Effector memory CD8-positive, alpha-beta T cell (primary cell): Measurements from ENCODE around the gene NPNT.

ENCODE experiments used
- ATAC-seq: fragments of 150-1000 bp; cut with Tn5 transposase; replicated peaks from 2 replicates; pipeline ENCODE4 v1.10.0; 2021; ENCODE audit warnings: mild to moderate bottlenecking, moderate library complexity
- DNase-seq, 3 experiments: peaks; one replicate each; pipeline ENCODE4 v3.0.0; 2021
- H3K27ac Mint-ChIP-seq, 2 donors: one replicate each; pipeline ENCODE4 v1.8.0; 2022; ENCODE audit warnings: mild to moderate bottlenecking in 2 of 2, mixed read lengths in 2 of 2, moderate library complexity in 2 of 2
- H3K27me3 Mint-ChIP-seq, 2 donors: one replicate each; pipeline ENCODE4 v1.8.0; 2022; ENCODE audit warnings: mixed read lengths in 2 of 2
- H3K36me3 Mint-ChIP-seq: one replicate; pipeline ENCODE4 v1.8.0; 2022; ENCODE audit warnings: mild to moderate bottlenecking, moderate library complexity, mixed read lengths; ENCODE audit not compliant: insufficient read depth
- H3K4me1 Mint-ChIP-seq, 2 donors: one replicate each; pipeline ENCODE4 v1.8.0; 2022; ENCODE audit warnings: low read depth in 2 of 2, mixed read lengths in 2 of 2
- H3K4me3 Mint-ChIP-seq, 2 donors: one replicate each; pipeline ENCODE4 v1.8.0; 2022; ENCODE audit warnings: mild to moderate bottlenecking in 2 of 2, mixed read lengths in 2 of 2, moderate library complexity in 2 of 2
- H3K9me3 Mint-ChIP-seq, 2 donors: one replicate each; pipeline ENCODE4 v1.8.0; 2022; ENCODE audit warnings: mixed read lengths in 2 of 2

Gene NPNT

DNA sequence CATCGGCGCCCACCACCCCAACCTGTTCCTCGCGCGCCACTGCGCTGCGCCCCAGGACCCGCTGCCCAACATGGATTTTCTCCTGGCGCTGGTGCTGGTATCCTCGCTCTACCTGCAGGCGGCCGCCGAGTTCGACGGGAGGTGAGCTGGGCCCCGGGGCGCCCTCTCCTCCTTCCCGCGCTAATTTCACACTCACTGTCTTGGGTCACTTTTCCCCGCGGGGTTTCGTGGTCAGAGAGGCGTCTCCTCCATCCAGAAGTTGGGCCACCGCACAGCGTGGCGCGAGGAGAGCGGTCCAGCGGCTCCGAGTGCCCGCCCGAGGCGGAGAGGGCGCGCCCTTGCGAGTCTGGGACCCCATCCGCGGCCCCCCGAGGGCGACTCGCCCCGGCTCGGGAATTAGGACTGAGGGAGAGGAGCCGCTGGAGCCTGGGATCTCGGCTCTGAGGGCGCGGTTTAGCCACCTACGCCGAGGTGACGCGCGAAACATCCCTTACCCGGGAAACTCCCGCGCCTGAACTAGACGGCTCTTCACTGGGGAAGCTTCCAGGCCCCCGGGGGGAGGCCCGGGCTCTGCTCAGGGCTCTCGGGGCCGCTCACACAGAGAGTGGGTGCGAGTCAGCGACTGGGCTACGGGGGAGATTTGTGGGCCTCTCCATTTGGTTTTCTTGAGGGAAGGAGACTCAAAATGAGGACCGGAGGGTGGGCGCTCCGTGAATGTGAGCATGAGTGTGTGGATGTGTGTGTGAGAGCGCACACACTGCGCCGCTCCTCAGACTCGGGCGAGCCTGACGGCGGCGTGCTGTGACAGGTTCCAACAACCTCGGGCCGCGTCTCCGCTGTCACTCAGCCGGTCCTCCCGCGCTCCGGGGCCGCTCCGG, 551 bp downstream of the NPNT start:
- peaks cover 59% of the 10 kb centered on the region in 2 donors for H3K27me3 Mint-ChIP-seq
- H3K27ac Mint-ChIP-seq, result no peak overlapping the region
- no peaks in the 10 kb centered on the region for H3K4me1 Mint-ChIP-seq
- no peaks in the 10 kb centered on the region for H3K9me3 Mint-ChIP-seq
- no peaks in the 10 kb centered on the region for H3K36me3 Mint-ChIP-seq
- no peak overlapping the region for H3K4me3 Mint-ChIP-seq
- no peak for DNase-seq
- no peak for ATAC-seq

DNA sequence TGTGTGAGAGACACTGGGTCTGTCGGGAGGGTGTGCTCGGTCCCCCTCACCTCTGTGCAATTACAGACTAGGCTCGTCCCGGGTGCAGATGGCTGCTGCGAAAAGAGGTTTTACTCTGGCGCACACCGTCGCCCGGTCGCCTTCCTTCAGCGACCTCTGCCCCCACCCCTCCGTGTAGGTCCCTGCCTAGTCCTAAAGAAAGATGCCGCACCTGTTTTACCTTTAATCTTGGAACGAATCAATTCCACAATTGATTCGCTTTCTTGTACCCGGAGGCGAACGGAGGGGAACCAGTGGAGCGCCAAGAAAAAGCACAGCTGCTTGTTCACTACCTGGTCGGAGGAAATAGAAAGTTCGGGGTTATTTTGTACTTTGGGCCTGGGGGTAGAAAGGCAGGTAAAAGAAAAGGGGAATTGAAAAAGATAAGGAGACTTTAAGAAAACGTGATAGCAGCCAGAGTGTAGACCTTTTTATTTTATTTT, 1.2 kb downstream of the NPNT start:
- DNase-seq (no peak), ATAC-seq (no peak)
- Mint-ChIP-seq H3K27ac (no peak overlapping the region), H3K9me3 (no peaks in the 10 kb centered on the region), H3K4me1 (no peaks in the 10 kb centered on the region), H3K36me3 (no peaks in the 10 kb centered on the region), H3K4me3 (no peak overlapping the region), H3K27me3 (peaks cover 59% of the 10 kb centered on the region in 2 donors)

- no peak for ATAC-seq
- Mint-ChIP-seq H3K4me3 (no peak overlapping the region), H3K27ac (no peak overlapping the region), H3K36me3 (no peaks in the 10 kb centered on the region), H3K4me1 (no peaks in the 10 kb centered on the region), H3K9me3 (no peaks in the 10 kb centered on the region), H3K27me3 (peaks cover 55 to 56% of the 10 kb centered on the region in 2 donors)
- no peak for DNase-seq
These were observed 1.9 kb downstream of the NPNT start for GRCh38 chr4:105896984-105897775.

GRCh38 chr4:105900541-105900940, 5.3 kb downstream of the NPNT start:
- Mint-ChIP-seq H3K9me3 (peaks cover 0 to 1% of the 10 kb centered on the region in 2 donors), H3K27me3 (peaks cover 35 to 37% of the 10 kb centered on the region in 2 donors), H3K27ac (no peak overlapping the region), H3K36me3 (no peaks in the 10 kb centered on the region), H3K4me1 (no peaks in the 10 kb centered on the region), H3K4me3 (no peak overlapping the region)
- ATAC-seq, result no peak
- no peak for DNase-seq

DNA sequence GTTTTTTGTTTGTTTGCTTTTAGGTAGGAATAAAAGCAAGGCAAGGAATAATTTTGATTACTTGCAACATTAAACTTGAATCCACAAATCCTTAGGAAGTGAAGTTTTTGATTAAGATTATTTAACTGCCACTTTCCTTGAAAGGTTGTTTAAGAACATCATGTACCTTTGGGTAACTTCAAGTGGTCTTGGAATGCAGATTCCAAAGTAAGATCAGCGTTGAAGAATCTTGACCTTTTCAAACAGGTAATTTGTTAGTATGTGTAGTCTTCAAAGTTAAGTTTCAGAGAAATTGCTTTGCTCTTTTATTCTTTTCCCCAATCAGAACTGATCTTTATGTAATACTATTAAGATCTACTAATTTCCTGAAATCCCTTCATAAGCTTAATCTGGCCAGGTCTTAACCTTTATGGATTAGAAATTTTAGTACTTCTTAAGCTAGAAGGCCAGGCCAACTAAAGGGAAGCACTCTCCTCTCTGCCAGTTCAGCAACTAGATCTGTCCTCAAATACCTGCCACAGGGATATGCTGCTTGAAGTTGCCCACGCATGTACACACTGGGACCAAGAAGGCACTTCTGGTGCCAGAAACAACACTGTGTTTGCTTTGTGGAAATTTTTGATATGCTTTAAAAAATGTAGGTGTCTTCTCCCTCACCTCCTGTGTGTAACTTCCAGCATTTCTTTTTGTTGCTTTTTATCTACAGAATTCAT, 7.4 kb downstream of the NPNT start:
- H3K9me3 Mint-ChIP-seq, result peaks cover 0 to 1% of the 10 kb centered on the region in 2 donors
- no peak overlapping the region for H3K27ac Mint-ChIP-seq
- no peaks in the 10 kb centered on the region for H3K4me1 Mint-ChIP-seq
- no peak overlapping the region for H3K4me3 Mint-ChIP-seq
- ATAC-seq (no peak), DNase-seq (no peak)
- no peaks in the 10 kb centered on the region for H3K36me3 Mint-ChIP-seq
- H3K27me3 Mint-ChIP-seq, result peaks cover 19 to 26% of the 10 kb centered on the region in 2 donors

DNA sequence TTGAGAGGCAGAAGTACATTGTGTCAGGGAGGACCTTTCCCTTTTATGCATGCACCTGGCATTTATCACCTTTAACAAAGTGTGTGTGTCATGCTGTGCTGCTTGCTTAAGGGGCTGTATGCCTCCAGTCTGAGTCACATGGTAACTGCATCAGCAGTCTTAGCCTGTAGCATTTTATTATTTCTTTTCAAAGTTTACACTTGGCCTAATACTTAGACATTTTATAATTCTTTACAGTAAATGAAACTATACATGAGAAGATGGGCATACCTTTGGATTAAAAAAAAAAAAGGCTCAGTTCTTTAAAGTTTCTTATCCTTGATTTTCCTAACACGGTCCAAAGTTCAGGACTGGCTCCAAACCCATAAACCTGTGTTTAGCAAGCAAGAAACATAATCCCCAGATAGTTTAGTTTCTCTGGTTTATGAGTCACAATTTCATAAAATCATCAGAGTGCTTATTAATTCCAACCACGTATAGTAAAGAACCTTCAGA, 14.6 kb downstream of the NPNT start:
- Mint-ChIP-seq H3K36me3 (no peaks in the 10 kb centered on the region), H3K27ac (no peak overlapping the region), H3K4me1 (no peaks in the 10 kb centered on the region), H3K4me3 (no peak overlapping the region), H3K27me3 (peaks cover 0 to 6% of the 10 kb centered on the region in 2 donors), H3K9me3 (no peaks in the 10 kb centered on the region)
- ATAC-seq, result no peak
- no peak for DNase-seq

DNA sequence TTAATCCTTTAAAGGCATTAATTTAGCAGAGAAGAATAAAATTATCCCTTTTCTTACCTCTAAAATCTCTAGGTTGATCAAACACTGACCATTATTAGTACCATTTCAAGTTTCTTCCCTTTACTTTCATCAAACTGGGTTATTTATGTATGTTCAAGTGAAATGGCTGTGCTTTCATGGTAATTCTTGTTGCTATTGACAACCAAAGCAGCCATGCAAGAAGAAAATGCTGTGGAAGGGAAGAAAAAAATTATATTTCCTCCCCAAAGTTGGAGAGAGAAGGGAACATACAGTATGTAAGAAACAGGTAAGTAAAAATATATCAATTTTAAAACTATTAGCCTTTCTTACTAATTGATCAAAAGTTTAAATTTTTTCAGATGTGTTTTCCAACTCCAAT, 16.2 kb downstream of the NPNT start:
- Mint-ChIP-seq H3K27ac (no peak overlapping the region), H3K4me1 (no peaks in the 10 kb centered on the region), H3K36me3 (no peaks in the 10 kb centered on the region), H3K4me3 (no peak overlapping the region), H3K27me3 (peaks cover 0 to 1% of the 10 kb centered on the region in 2 donors), H3K9me3 (no peaks in the 10 kb centered on the region)
- no peak for ATAC-seq
- no peak for DNase-seq

- H3K36me3 Mint-ChIP-seq, result no peaks in the 10 kb centered on the region
- no peaks in the 10 kb centered on the region for H3K9me3 Mint-ChIP-seq
These were observed 17.4 kb downstream of the NPNT start for GRCh38 chr4:105912633-105913032.

GRCh38 chr4:105917171-105917685, 22.0 kb downstream of the NPNT start:
- Mint-ChIP-seq H3K9me3 (no peaks in the 10 kb centered on the region), H3K27ac (no peak overlapping the region), H3K4me3 (no peak overlapping the region), H3K27me3 (no peaks in the 10 kb centered on the region), H3K4me1 (no peaks in the 10 kb centered on the region), H3K36me3 (no peaks in the 10 kb centered on the region)
- DNase-seq (no peak), ATAC-seq (no peak)

More at GRCh38 chr4:105912633-105913032, 17.4 kb downstream of the NPNT start:
- H3K4me3 Mint-ChIP-seq, result no peak overlapping the region
- H3K27ac Mint-ChIP-seq, result no peak overlapping the region
- DNase-seq (no peak), ATAC-seq (no peak)
- no peaks in the 10 kb centered on the region for H3K27me3 Mint-ChIP-seq
- H3K4me1 Mint-ChIP-seq, result no peaks in the 10 kb centered on the region

GRCh38 chr4:105921301-105921700, 26.0 kb downstream of the NPNT start:
- Mint-ChIP-seq H3K27ac (no peak overlapping the region), H3K27me3 (no peaks in the 10 kb centered on the region), H3K9me3 (no peaks in the 10 kb centered on the region), H3K4me1 (no peaks in the 10 kb centered on the region), H3K4me3 (no peak overlapping the region), H3K36me3 (no peaks in the 10 kb centered on the region)
- ATAC-seq (no peak), DNase-seq (no peak)

- Mint-ChIP-seq H3K36me3 (no peaks in the 10 kb centered on the region), H3K27ac (no peak overlapping the region), H3K9me3 (no peaks in the 10 kb centered on the region), H3K4me1 (no peaks in the 10 kb centered on the region), H3K27me3 (no peaks in the 10 kb centered on the region), H3K4me3 (no peak overlapping the region)
- ATAC-seq, result no peak
- DNase-seq, result no peak
These were observed 28.4 kb downstream of the NPNT start for GRCh38 chr4:105923497-105924238.

- DNase-seq (no peak), ATAC-seq (no peak)
- no peak overlapping the region for H3K27ac Mint-ChIP-seq
- peaks cover 0 to 1% of the 10 kb centered on the region in 2 donors for H3K4me1 Mint-ChIP-seq
- H3K9me3 Mint-ChIP-seq, result no peaks in the 10 kb centered on the region
- H3K4me3 Mint-ChIP-seq, result no peak overlapping the region
- no peaks in the 10 kb centered on the region for H3K27me3 Mint-ChIP-seq
- no peaks in the 10 kb centered on the region for H3K36me3 Mint-ChIP-seq
These were observed 29.1 kb downstream of the NPNT start for GRCh38 chr4:105924341-105924740.
